Non-pigmented ciliary epithelial cell (primary cell): Measurements from ENCODE around the gene CCDC170.

Source experiments
- DNase-seq: peaks from one replicate; pipeline ENCODE4 v3.0.0-alpha.2; 2010; ENCODE audit warnings: low read depth

The CCDC170 gene

DNA sequence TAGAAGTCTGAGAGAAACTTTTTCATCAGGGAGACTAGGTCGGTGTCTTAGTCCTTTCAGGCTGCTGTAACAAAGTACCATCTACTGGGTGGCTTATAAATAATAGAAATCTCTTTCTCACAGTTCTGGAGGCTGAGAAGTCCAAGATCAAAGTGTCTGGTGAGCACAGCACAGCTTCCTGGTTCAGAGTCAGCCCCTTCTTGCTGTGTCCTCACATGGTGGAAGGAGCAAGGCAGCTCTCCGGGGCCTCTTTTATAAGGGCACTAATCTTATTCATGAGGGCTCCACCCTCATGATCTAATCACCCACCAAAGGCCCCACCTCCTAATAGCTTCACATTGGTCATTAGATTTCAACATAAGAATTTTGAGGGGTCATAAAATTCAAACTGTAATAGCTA is 122.8 kb downstream of the CCDC170 start:
- no peak for DNase-seq

DNA sequence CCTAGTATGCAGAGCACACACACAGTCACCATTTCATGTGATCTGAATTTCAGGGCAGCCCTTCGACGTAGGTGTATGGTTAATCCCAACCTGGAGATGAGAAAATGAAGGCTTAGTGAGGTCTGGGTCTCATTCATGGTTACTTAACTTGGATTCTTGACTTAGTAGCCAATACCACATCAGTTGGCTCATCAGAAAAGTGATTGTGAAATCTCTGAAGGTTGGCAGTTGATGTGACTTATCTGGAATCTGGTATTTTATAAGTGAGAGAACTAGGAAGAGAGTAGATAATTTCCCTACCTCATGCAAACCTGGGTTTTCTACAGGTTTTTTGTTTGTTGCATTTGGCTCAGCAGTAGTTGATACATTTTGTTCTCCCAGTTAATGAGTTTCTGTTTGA is 123.7 kb downstream of the CCDC170 start:
- no peak for DNase-seq

DNA sequence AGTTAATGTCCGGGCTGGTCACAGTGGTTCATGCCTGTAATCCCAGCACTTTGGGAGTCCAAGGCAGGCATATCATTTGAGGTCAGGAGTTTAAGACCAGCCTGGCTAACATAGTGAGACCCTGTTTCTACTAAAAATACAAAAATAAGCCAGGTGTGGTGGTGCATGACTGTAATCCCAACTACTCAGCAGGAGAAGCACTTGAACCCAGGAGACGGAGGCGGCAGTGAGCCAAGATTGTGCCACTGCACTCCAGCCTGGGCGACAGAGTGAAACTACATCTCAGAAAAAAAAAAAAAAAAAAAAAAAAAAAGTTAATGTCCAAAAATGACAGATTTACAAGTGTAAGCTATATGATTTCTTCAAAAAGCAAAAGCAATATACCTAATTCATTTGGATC is 124.9 kb downstream of the CCDC170 start:
- no peak for DNase-seq

DNA sequence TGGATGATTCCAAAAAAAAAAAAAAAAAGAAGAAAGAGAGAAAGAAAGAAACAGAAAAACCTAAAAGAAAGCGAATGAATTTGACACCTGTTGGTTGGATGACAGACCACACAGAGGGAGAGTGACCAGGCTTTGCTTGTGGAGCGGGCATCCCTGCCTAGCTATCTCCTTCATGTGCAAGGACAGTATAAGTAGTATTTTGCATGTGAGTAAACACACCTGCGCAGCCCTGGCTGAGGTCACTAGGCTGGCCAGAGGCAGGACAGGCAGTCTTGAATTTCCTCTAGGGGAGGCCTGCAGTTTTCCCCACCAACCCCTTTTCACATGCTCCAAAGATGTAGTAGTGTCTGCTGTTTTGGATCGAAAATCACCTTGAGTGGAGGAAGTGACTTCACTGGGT is 126.4 kb downstream of the CCDC170 start:
- DNase-seq = no peak

DNA sequence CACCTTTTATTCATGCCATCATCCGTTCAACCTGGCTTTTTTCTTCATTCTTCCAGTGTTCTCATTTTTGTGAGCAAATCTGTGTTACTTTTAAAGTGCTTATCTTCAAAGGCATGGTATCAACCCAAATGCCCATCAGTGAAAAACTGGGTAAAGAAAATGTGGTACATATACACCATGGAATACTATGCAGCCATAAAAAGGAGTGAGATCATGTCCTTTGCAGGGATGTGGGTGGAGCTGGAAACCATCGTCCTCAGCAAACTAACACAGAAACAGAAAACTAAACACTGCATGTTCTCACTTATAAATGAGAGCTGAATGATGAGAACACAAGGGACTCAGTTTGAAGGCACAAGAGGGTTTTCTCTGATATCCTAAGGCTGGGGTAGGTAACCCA is 130.3 kb downstream of the CCDC170 start:
- DNase-seq = no peak

DNA sequence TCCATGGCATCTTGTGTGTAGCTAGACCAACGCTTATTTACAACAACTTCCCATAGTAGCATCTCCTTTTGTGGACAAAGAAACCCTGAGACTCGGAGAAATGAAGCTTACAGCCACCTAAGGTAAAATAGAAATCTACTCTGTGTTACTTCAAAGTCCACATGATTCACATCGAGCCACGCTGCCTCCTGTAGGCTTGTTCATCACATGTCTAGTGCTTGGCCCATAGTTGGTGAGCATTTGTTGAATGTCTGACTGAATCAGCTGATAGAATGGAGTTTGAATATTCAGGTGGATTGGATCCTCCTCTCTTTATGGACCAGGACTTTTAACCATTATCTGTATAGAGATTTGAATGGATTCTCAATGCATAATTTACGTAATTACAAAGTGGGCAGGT is 130.7 kb downstream of the CCDC170 start:
- no peak for DNase-seq

DNA sequence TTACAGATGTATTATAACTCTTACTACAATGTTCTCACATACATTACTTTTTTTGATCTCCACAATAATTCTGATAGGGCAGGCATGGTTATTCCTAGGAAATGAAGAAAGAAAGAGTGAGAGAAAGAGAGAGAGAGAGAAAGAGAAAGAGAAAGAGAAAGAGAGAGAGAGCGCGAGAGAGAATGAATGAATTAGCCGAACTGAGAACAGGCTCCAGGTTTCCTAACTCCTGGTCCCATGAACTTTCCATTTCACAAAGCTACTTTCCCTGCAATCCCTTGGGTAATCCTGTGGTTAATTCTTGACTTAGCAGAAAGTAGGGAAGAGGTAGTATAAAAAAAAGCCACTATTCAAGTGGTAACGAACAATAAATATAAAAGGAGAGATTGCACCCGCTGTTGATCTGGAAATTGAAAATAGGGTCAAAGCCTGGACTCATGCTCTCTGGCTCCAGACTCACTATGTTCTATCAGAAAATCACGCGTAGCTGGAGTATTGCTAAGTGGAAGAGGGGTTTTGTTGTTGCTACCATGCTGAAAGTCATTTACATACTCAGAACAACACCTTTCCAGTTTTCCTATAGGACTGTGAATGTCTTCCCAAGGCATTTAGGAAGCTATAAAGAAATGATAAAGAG is 131.2 kb downstream of the CCDC170 start:
- no peak for DNase-seq

DNA sequence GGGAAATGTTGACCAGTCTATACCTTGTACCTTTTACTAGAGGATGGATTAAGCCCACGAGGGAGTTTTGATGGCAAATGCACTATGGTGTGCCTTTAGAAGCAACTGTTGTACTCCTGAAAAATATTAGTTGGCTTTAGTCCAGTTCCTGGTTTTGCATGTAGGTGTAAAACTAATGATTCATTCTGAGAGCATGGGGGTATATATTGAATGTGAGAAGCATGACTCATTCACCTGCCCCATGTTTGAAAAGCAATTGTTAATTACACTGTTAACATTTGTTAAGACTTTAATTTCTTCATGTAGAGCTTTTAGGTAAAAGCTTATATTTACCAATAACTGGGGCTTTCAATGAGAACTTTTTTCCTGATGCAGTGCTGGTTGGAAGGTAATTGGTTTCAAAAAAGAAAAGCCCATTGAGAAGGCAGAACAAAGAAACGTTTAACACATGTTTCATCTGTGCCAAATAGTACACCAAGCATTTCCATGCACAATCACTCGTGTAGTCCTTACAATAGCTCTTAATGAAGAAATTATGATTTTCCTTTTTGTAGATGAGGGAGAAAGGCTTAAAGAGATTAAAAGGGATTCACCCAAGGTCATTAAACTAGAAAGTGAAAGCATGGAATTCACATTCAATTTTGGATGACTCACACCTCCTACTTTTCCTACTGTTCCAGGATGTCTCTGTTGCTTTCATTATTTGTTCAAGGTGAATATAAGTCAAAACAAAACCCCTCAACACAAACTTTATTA is 134.1 kb downstream of the CCDC170 start:
- no peak for DNase-seq

DNA sequence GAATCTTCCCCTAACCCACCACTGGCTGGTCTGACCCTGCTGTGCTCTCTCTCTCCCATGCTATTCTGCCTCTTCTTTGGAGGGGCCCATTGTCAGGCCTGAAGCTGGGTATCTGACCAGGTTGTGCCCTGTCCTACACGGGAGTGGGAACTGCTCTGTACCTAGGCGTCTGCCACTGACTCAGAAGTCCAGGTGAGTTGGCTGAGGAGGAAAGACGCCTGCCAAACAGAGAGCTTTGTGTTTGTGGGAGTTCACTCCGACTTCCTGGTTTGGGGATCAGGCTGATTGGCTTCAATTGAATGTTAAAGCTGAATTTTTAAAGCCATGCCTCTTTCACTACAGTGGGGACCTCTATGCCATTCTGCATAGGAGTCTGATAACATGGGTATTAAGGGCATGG is 136.0 kb downstream of the CCDC170 start:
- no peak for DNase-seq

DNA sequence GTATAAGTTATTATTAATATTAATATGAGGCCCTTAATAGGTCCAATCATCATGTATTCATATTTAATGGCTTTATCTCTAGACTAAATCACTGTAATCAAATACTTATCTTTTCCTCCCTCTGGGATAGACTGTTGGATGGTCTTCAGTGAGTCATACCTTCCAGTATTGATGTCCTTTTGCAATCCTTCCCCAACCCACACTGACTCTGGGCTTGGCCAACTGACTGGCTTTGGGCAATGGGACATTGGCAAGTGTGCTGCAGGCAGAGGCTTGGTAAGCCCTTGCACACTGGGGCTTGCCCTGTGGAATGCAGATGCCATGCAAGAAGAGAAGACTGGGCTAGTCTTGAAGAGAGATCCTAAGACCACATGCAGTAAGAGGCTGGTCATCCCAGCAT is 136.6 kb downstream of the CCDC170 start:
- DNase-seq = no peak

DNA sequence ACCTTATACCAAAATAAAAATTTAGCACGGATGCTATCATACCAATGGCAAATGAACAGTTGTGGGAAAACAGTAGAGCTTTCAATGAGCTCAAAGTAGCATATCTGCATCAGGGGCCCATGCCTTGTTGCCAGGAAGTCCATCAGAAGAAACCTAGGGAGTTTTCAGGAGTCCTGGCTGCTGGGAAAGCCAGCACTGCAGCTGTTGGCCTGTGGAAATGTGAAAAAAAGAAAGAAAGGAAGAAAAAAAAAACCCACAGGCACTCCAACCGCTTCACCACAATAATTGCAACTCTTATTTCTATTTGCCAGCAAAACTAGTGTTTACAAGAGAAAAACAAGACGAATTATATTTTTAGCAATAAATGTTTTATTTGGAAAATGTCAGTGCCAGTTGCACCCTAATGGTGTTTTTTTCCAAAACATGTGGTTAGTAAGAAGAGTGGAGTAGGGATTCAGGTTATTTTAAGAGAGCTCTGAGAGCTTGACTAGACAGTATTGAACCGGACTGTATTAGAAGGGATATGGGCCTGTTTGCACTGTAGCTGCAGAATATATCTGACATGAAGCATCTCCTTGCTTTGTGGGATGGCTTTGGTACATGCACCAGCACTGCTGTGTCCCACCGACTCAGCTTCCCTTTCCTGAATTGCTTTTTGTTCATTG is 137.3 kb downstream of the CCDC170 start:
- DNase-seq = no peak

DNA sequence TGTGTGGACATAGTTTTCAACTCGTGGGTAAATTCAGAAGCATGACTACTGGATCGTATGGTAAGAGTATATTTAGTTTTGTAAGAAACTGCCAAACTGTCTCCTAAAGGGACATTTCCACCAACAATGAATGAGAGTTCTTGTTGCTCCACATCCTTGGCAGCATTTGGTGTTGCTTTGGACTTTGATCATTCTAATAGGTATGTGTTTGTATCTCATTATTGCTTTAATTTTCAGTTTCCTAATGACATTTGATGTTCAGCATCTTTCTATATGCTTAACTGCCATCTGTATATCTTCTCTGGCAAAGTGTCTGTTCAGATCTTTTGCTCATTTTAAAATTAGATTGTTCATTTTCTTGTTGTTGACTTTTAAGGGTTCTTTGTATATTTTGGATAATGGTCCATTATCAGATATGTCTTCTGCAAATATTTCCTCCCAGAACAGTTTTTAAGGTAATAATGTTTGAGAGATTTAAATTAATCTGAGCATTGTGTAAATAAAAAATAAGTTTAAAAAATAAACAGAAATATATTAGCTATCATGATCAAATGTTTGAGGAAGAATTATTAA is 138.7 kb downstream of the CCDC170 start:
- no peak for DNase-seq

DNA sequence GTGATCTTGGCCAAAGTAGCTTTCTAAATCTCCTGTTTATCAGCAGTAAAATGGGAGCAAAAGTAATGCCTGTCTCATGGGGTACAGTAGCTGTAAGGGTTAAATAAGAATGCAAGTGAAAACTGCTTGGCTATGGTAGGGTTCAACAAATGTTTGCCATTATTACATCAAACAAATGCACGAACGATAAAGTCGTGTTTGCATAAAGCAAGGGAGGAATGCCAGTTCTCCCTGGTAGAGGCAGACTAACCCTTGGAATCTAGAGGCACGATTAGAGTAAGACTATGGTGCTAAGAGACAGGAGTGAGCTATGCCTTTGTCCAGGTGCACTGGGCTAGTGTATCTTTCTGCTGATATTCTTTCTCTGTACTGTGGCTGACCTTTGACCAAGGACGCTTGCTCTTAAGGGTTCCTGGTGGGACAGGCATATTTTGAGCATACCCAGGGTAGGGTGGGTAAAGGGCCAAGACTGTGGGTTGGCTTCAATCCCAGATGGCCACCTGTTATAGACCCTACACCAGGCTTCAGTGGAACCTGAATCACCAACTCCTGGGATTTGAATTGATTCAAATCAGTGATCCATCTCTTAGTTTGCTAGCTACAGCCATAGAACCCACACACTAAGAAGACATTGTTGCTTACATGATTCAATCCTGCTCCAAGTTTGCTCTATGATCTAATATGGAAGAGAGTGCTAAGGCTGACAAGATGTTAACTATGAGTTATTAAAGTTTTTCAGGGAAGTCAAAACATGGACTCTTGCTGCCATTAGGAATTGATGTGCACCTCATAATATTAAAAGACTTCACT is 139.9 kb downstream of the CCDC170 start:
- no peak for DNase-seq

DNA sequence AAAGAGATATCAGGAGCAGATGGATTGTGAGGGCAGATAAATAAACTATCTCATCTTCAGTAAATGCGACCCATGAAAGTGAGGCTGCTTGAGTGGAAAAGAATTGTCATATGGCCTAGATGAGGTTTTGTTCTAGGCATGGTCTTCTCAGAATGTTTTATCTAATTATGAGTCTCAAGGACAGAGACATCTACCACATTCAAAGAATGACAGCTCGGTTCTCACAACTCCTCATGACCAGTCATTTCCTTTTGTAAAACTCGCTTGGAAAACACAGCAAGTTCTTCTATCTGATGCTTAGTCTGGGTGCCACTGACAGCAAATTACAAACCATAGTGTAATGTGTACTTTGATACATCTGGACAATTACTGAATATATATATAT is 140.5 kb downstream of the CCDC170 start:
- DNase-seq = no peak

DNA sequence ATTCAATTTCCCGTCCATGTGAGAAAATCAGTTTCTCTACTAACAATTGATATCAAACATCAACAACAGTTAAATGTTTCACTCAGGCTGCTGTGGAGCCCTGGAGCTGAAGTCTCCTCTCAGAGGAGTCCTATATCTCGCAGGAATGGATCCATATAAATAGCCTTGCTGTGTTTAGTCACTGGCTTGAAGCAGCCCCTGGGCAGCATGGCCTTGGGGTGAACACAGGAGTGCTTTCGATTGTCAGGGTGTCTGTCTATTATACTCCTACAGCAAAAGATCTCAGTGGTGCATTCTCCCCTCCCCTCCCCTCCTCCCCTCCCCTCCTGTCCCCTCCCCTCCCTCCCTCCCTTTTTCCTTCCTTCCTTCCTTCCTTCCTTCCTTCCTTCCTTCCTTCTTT is 141.9 kb downstream of the CCDC170 start:
- DNase-seq = no peak

DNA sequence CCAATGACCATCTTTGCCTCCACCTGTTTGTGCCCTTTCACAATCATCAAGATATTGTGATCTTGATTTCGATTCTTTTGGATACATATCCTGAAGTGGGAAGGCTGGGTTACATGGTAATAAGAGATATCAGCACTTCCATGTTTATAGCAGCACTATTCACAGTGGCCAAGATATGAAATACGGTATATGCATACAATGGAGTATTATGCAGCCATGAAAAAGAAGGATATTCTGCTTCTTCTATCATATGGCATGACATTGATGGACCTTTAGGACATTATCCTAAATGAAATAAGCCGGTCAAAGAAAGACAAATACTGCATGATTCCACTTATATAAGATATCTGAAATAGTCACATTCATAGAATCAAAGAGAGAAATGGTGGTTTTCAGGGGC is 144.0 kb downstream of the CCDC170 start:
- DNase-seq = no peak

DNA sequence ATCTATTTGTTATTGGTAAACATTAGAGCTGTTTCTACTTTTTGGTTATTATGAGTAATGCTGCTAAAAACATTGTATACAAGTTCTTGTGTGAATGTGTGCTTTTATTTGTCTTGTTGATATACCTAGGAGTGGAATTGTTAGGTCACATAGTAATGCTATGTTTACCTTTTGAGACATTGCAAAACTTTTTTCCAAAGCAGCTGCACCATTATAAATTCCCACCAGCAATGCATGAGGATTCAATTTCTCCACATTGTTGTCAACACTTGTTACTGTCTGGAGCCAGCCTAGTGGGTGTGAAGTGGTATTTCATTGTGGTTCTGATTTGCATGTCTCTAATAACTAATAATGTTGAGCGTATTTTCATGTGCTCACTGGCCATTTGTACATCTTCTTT is 145.9 kb downstream of the CCDC170 start:
- DNase-seq = no peak

DNA sequence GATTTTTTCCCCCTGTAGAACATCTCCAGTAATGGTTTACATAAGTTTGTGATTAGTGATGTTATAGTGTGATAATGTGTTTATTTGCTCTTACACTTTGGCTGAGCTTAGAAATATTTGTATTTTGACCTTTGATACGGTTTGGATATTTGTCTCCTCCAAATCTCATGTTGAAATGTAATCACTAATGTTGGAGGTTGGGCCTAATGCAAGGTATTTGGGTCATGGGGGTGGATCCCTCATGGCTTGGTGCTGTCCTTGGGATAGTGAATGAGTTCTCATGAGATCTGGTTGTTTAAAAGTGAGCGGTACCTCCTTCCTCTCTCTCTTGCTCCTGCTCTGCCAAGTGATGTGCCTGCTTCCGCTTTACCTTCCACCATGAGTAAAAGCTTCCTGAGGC is 147.2 kb downstream of the CCDC170 start:
- DNase-seq = no peak

DNA sequence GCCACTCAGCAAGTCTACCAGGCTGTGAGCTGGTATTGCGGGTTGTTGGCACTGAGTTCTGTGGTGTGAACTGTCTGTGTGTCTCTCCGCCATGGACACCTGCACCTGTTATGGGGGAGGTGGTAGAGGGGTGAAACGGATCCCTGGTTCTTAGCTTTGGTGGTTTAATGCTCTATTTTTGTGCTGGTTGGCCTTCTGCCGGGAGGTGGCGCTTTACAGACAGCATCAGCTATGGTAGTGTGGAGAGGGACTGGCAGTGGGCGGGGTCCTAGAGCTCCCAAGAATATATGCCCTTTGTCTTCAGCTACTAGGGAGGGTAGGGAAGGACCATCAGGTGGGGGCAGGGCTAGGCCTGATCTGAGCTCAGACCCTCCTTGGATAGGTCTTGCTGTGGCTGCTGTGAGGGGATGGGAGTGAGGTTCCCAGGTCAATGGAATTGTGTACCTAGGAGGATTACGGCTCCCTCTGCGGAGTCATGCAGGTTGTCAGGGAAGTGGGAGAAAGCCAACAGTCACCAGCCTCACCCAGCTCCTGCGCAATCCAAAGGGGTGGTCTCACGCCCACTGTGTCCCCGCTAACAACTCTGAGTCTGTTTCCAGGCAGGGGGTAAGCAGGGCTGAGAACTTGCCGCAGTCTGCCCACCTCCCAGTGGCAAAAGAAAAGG is 154.3 kb downstream of the CCDC170 start:
- DNase-seq = no peak

DNA sequence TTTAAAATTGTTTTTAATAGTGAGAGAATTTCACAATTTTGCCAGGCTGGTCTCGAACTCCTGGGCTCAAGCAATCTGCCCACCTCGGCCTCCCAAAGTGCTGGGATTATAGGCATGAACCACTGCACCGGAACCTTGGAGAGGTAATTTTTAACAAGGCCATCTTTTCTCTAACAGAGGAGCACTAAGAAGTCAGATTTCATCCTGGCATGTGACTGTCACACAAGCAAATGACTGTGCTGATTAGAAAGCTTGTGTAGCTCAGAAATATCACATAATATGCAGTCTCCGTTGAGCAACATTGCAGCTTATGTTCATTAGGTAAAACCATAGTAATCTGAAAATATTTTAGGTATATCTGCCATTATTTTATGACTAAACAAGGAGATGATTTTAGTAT is 156.0 kb downstream of the CCDC170 start:
- no peak for DNase-seq

DNA sequence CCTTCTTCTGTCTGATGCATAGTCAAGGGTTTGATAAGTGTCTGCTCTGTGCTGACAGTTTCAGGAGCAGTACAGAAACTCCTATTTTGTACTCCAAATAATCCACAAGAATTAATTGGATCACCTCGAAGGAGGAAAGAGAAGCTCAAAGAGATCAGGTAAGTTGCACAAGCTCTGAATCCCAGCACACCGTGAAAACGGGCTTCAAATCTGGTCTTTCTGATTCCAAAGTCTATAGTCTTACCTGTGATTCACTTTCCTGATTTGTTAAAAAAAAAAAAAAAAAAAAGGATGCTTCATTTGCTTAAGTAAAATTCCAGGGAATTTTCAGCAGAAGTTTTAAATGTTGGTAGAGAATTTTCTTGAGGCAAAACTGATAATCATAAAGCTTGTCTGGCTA is 157.8 kb downstream of the CCDC170 start:
- DNase-seq = no peak

DNA sequence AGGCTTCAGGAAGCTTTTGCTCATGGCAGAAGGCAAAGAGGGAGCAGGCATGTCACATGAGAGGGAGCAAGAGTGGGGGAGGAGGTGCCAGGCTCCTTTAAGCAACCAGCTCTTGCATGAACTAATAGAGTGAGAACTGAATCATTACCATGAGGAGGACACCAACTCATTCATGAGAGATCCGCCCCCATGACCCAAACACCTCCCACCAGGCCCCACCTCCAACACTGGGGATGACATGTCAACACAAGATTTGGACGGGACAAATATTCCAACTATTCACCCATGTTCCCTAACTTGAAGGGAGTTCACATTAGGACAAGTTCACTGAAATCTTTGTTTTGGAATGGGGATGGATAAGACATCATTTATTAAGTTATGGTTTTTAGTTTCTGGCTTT is 158.5 kb downstream of the CCDC170 start:
- DNase-seq = no peak
